AG04450 (cell line): ENCODE measurements around the gene SLIT3. TPM values are rescaled to one million over a fixed set of nuclear protein-coding genes. Genes with fewer than 3 reads are reported as not detected.
"Not testable (repeated sequence)": the region's sequence is repeated elsewhere in the genome, so short reads cannot be mapped to it uniquely, and the experiment has no call there.

ENCODE experiments used
- CTCF ChIA-PET: fragments of 300-600, 350-600 bp; formaldehyde crosslinking; extraction: SDS; loops from one replicate; lab custom pipeline; 2022; ENCODE audit warnings: antibody characterized with exemption, inconsistent platforms; lab: Charles Lee
- POLR2A ChIA-PET: fragments of 350-600 bp; formaldehyde crosslinking; extraction: SDS; loops from one replicate; lab custom pipeline; 2021; ENCODE audit warnings: antibody characterized with exemption, inconsistent platforms; lab: Yijun Ruan, JAX
- DNase-seq: peaks from one replicate; pipeline ENCODE4 v3.0.0-alpha.2; 2011; ENCODE audit warnings: low read depth, low spot score
- H3K27ac ChIP-seq: one replicate; pipeline ENCODE4 v1.5.1; 2012; ENCODE audit warnings: low read depth, low read length, control low read depth
- H3K27me3 ChIP-seq: one replicate; pipeline ENCODE4 v1.6.0; 2012; ENCODE audit warnings: low read length; ENCODE audit not compliant: control insufficient read depth, insufficient read depth
- H3K4me3 ChIP-seq: 2 replicates; pipeline ENCODE4 v1.5.1; 2011; ENCODE audit warnings: mild to moderate bottlenecking, low read depth, low read length, control low read depth
- H3K9me3 ChIP-seq: 2 replicates; pipeline ENCODE4 v1.5.1; 2012; ENCODE audit warnings: low read length; ENCODE audit not compliant: control insufficient read depth, insufficient read depth
- CTCF ChIP-seq: IDR thresholded peaks from 2 replicates; pipeline ENCODE4 v1.5.1; 2011; ENCODE audit warnings: low read depth, low read length, control low read depth, inconsistent platforms
- polyA plus RNA-seq: library from polyadenylated mRNA; depleted of rRNA; stranded (reverse); fragments of >200 nt; gene quantifications from 2 replicates; pipeline ENCODE4 v1.2.3, GENCODE V29; 2011

SLIT3 gene
- polyA plus RNA-seq, 1 experiment = 0.26 TPM

- no peak overlapping the region for H3K27ac ChIP-seq
- no peaks in the 10 kb centered on the region for H3K9me3 ChIP-seq
- no peak for TF ChIP-seq CTCF
- ChIA-PET POLR2A (no interaction called here), CTCF (no interaction called here)
- H3K27me3 ChIP-seq = no peaks in the 10 kb centered on the region
- no peak overlapping the region for H3K4me3 ChIP-seq
- DNase-seq = no peak
These were observed 185.3 kb downstream of the SLIT3 start for GRCh38 chr5:169115461-169116124.

GRCh38 chr5:169114466-169115065 lies 186.4 kb downstream of the SLIT3 start:
- no peak for TF ChIP-seq CTCF
- ChIA-PET POLR2A (no interaction called here), CTCF (no interaction called here)
- H3K9me3 ChIP-seq = no peaks in the 10 kb centered on the region
- no peaks in the 10 kb centered on the region for H3K27me3 ChIP-seq
- H3K4me3 ChIP-seq = no peak overlapping the region
- DNase-seq = no peak
- no peak overlapping the region for H3K27ac ChIP-seq

DNA sequence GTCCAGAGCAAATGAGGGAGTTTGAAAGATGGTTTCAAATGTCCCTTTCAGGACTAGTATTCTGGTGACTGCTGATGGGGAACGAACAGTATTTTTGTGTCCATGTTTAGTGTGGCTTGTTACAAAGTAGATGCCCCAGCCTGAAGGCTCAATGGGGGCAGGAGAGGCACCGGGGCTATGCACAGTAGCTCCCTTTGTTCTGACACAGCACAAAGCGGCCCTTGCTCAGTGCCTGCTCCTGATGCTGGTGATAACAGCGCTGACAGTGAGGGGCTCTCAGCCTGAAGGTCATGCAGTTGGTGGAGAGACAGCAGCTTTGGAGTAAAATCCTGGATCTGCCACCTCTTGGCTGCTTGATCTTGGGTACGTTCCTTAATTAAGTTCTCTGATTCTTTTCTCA lies 188.9 kb downstream of the SLIT3 start:
- no peak overlapping the region for H3K27ac ChIP-seq
- TF ChIP-seq CTCF = no peak
- H3K9me3 ChIP-seq = no peaks in the 10 kb centered on the region
- DNase-seq = no peak
- H3K4me3 ChIP-seq = no peak overlapping the region
- H3K27me3 ChIP-seq = no peaks in the 10 kb centered on the region
- CTCF ChIA-PET = no interaction called here
- POLR2A ChIA-PET = no interaction called here

DNA sequence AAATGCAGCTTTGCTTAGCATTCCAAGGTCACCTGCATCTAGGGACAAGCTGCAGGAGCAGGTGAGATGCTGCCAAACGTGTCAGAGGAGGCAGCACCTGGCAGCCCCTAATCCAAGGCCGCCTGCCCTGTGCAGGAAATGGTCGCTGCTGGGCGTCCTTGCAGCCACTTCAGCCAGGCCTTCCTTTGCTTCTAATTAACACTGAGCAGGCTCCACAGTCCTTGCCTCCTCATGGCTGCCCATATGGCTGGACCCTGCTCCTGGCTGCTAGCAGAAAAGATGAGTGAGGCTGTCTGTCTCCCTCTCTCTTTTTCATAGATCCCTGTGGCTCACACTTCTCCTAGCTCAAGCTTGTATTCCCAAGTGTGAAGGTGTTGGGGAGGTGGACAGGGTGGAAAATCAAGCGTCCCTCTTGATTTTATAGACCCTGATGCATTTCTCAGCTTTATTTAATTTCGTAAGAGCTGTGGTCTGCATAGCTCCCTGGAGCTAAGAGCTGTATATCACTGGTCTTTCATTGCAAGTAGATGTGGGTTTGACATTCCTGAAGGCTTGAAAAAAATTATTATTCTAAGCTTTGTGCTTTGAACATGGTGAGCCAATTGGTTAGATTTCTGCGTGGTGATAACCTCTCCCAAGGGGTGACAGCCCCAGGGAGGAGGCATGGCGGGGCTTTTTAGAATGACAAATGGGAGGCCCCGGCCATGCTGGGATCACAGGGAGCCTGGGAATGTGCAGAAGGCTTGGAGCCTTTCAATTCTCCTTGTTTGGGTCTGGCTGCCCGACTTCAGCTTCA lies 193.8 kb downstream of the SLIT3 start:
- no peak overlapping the region for H3K27ac ChIP-seq
- H3K4me3 ChIP-seq = no peak overlapping the region
- POLR2A ChIA-PET = no interaction called here
- CTCF ChIA-PET = no interaction called here
- no peak for TF ChIP-seq CTCF
- DNase-seq = no peak
- no peaks in the 10 kb centered on the region for H3K27me3 ChIP-seq
- no peaks in the 10 kb centered on the region; the same call in 1 of the 2 replicates for H3K9me3 ChIP-seq

DNA sequence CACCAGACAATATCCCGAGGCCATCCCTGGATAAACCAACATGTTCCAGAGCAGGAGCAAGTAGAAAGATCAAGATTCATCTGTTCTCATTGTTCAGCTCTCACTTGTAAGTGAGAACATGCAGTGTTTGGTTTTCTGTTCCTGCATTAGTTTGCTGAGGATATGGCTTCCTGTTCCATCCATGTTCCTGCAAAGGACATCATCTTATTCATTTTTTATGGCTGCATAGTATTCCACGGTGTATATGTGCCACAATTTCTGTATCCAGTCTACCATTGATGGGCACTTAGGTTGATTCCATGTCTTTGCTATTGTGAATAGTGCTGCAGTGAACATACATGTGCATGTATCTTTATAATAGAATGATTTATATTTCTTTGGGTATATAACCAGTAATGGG lies 195.4 kb downstream of the SLIT3 start:
- H3K27ac ChIP-seq, CTCF ChIA-PET, POLR2A ChIA-PET, H3K4me3 ChIP-seq, H3K9me3 ChIP-seq, DNase-seq, H3K27me3 ChIP-seq: not testable (repeated sequence)
